Stimulated activated CD8-positive, alpha-beta memory T cell treated with anti-CD3 and anti-CD28 coated beads, Interleukin-12 subunit alpha, Interleukin-12 subunit beta, amount 100 ng/mL, for 1 hour (primary cell): Measurements from ENCODE around the gene ADAD2.
A peak's percentile ranks its signal among the peaks of the same experiment; 100 is the strongest.

Source experiments
- DNase-seq: peaks from one replicate; pipeline ENCODE4 v3.0.0-alpha.2; 2020; ENCODE audit warnings: low read depth

ADAD2 gene

GRCh38 chr16:84176192-84177053 lies 14.5 kb upstream of the ADAD2 start:
- DNase-seq = no peak

DNA sequence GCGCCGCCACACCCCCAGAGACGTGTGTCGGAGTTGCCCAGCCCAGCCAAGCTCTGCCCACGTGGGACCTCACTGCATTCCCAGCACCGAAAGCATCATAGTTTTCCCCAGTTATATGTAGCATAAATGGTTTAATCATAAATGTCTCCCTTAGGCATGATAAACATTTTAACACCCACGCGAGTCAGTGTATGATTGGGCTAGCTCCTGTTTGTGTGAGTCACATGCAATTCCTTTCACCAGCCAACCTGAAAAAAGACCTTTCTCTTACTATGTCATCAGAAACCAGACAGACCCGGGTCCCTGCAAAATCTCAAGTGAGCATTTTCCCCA lies 13.2 kb upstream of the ADAD2 start:
- DNase-seq = no peak

GRCh38 chr16:84178146-84178765 lies 12.7 kb upstream of the ADAD2 start:
- DNase-seq = no peak

DNA sequence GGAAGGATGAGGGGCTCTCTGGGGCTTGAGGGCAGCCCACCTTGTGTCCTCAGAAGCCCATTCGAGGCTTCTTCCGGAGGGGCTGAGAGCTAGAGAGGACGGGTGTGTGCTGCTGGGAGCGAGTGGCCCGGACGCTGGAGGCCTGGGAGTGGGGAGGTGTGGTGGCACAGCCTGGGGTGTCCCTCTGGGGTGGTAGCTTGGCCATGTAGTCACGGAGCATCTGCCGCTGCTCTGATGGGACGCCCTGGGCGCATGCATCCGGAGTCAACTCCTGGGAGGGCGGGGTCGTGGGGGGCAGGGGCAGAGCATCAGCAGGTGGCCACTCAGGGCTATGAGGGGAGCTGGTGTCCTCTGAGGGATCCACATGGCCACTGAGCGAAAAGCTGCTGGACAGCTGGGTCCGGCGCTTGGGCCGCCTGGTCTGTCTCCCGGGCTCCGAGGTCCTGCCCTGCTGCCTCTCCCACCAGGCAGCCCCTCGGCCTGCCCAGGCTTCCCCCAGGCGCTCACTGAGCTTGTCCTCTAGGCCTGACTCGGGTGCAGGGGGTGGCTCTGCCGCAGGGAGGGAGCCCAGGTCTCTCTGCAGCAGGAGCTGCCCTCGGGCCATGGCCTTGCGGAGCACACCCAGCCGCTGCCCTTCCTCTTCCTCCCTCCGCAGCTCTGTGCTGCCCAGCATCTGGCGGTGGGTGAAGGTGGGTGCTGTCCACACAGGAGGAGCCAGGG lies 11.9 kb upstream of the ADAD2 start:
- DNase-seq = no peak

DNA sequence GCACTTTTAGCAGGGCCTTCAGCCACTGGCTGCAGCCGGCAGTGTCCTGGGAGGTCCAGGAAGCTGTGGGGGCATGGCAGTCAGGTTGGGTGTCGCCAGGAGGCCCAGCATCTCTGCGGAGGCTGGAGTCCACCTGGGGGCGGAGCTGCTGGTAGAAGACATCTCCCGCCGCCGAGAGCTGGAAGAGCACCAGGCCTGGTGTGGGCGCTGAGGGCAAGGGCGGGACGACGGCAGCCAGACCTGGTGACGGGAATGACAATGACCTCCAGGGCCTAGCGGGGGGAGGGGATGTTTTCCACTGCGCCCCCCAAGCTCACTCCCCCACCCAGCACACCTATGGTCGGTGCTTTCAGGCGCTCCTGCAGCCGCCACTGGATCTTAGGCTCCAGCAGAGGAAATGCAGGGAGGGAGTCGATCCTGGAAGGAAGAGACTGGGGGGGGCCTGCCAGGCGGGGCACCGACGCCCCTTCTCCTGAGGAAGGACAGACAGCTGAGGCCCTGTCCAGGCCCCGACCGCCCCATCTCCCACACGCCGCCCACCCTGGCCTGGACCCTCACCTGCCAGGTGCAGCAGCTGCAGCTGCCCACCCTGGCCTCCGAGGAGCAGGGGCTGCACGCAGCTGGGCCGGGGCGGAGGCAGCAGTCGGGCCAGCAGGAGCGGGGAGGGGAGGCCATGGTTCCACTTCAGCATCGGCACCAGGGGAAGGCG lies 11.2 kb upstream of the ADAD2 start:
- no peak for DNase-seq

- no peak for DNase-seq
Observed at GRCh38 chr16:84180519-84181140, 10.3 kb upstream of the ADAD2 start.

DNA sequence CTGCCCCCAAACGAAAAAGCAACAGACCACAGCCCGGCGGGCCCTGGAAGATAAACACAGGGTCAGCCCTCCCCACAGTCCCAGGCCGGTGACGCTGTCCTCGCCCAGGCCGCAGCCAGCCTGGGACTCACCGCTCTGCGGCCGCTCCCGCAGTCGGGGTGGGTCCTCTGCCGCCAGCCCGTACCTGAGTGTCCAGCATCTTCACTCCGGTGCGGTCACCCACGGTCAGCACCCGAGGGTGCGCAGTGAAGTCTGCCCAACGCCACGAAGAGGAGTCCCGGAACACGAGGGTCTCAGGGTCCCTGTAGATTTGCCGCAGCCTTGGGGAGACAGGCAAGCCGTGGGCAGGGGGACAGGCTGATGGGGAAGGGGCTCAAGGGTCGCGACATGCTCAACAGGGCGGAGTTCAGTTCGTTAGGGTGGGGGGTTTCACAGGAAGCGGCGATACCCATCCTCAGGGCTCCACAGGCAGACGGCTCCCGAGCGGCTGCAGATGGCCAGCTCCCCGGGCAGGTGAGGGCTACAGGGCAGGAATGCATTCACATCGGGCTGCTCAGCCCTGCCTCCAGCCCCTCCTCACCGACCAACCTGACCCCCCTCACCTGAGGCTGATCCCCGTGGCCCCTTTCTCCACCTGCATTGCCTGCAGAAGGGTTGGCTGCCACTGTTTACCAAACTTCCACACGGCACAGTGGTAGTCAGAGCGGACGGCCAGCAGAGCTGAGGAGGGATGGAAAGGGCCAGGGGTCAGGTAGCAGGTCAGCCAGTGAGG lies 9.6 kb upstream of the ADAD2 start:
- no peak for DNase-seq

GRCh38 chr16:84182104-84182503 lies 8.9 kb upstream of the ADAD2 start:
- no peak for DNase-seq

- DNase-seq = no peak
Observed at GRCh38 chr16:84182680-84183571, 8.0 kb upstream of the ADAD2 start.

DNA sequence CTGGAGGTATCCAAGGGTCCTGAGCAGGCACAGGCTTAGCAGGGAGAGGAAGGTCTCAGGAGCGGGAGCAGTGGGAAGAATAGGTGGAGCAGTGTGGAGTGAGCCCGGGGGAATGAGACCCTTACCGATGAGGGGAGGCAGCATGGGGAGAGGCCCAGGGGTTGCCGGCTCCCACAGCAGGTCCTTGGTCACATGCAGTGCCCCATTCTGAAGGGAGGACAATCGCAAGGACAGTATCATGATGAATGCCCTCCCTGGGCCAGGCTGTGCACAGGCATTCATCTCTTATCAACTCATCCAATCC lies 7.4 kb upstream of the ADAD2 start:
- no peak for DNase-seq

GRCh38 chr16:84183911-84184591 lies 6.9 kb upstream of the ADAD2 start:
- no peak for DNase-seq

DNA sequence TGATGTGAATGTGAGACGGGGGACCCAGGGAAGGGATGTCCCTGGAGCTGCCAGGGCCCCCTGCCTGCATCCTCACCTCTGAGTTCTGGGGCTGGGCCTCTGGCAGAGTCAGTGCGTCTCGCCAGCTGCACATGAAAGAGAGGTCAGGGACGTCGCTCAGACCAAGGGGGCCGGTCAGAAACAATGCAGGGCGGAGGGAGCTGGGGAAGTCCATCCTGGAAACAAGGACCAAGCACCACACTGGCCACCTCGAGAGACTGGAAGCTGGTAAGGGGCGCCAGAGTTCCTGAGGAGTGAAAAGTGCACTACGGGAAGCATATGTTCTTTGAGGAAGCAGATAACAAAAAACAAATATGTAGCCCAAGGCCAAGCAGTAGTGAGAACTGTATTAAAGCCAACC lies 6.2 kb upstream of the ADAD2 start:
- DNase-seq = no peak

DNA sequence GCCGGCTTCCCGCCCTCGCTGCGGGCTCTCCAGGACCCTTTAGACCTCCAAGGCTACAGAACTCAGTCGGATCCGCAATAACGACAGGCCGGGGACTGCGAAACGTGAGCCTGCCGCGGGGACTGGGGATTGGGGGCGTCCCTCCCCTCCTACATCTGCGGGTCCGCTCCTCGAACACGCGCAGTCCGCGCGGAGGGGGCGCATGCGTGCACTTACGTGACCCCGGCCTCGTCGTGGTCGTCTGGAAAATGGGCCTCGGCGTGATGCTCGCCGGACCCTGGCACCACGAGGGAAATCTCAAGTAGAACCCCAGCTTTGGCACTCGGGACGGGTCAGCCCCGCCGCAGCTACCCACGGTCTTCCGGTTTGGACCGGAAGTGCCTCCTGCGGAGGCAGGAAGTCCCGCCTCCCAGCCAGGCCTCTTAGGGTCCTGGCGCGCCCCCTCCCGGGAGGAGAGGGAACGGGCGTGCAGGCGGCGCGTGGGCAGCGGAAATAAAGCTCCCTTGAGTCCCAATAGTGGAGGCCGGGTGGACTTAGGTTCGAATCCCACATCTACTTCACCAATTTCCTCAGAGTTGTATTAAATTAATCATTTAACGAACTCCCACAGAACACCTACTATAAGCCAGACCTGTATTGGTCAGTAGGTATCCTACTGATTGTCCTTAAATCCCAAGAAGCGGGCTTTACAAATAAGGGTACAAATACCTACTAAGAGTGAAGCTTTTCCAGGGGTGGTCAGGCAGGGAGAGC lies 4.1 kb upstream of the ADAD2 start, which contains the start of gene TAF1C:
Gene TAF1C, minus strand, starts transcription at position 373 of the 753 bp plus-strand sequence. CDS start 2,069 bp downstream, outside the sequence.
- DNase-seq = peak; percentile 82

GRCh38 chr16:84191466-84191865 lies 509 bp downstream of the ADAD2 start:
- DNase-seq = no peak

- no peak for DNase-seq
Observed at GRCh38 chr16:84193480-84193879, 2.5 kb downstream of the ADAD2 start.

- DNase-seq = no peak
Observed at GRCh38 chr16:84194018-84194417, 3.1 kb downstream of the ADAD2 start.

GRCh38 chr16:84194470-84195200 lies 3.7 kb downstream of the ADAD2 start:
- DNase-seq = no peak
